GM12878 (cell line): ENCODE results near the gene PHKA1. TPM values are rescaled to one million over a fixed set of nuclear protein-coding genes. Genes with fewer than 3 reads are reported as not detected.

Source experiments
- ATAC-seq: fragments of 200-7000 bp; cut with Tn5 transposase; 3 replicates; pipeline ENCODE4 v1.9.1; 2020; ENCODE audit warnings: mild to moderate bottlenecking, moderate library complexity
- BruUV-seq: library from RNA; stranded (reverse); fragments of 400-500 nt; replicated peaks from 2 replicates; lab custom pipeline; 2021; lab: Mats Ljungman, UMichigan
- CTCF ChIA-PET: fragments of 300-600 bp; sonication (Branson Sonifier 250); formaldehyde crosslinking; extraction: SDS; loops from one replicate; lab custom pipeline; 2021; ENCODE audit warnings: inconsistent platforms; lab: Yijun Ruan, JAX
- POLR2A ChIA-PET: fragments of 350-600 bp; formaldehyde crosslinking; extraction: SDS; loops from one replicate; lab custom pipeline; 2021; ENCODE audit warnings: inconsistent platforms; lab: Charles Lee
- RAD21 ChIA-PET: fragments of 300-600 bp; sonication (Branson Sonifier 250); formaldehyde crosslinking; loops from one replicate; lab custom pipeline; 2023; ENCODE audit warnings: antibody characterized with exemption; ENCODE audit not compliant: unreplicated experiment; lab: Charles Lee
- SMC1A ChIA-PET: fragments of 300-600 bp; sonication (Branson Sonifier 250); formaldehyde crosslinking; loops from one replicate; lab custom pipeline; 2023; ENCODE audit not compliant: unreplicated experiment, uncharacterized antibody; lab: Charles Lee
- DNase-seq: peaks from one replicate; pipeline ENCODE4 v3.0.0-alpha.2; 2011; ENCODE audit warnings: low read depth, low spot score
- FAIRE-seq: peaks from 3 replicates; lab custom pipeline; 2011; peaks lifted over from hg19 to GRCh38; lab: Jason Lieb, UNC
- H2AFZ ChIP-seq: 2 replicates; pipeline ENCODE4 v1.6.0; 2011; ENCODE audit warnings: low read depth, low read length, control low read depth; ENCODE audit not compliant: control insufficient read depth
- H3K27ac ChIP-seq: 2 replicates; pipeline ENCODE4 v1.5.1; 2011; ENCODE audit warnings: control low read depth; ENCODE audit not compliant: control insufficient read depth, insufficient read depth
- H3K27me3 ChIP-seq, 2 experiments: replicated peaks in 1 of 2; 2 replicates each; pipeline versions ENCODE4 v1.6.0 to v1.6.1; 2011; ENCODE audit warnings: low read length in 1 of 2; ENCODE audit not compliant: control insufficient read depth in 2 of 2, insufficient read depth in 2 of 2
- H3K36me3 ChIP-seq, 2 experiments: 2 replicates each; pipeline ENCODE4 v1.5.1; 2011; ENCODE audit warnings: low read length in 1 of 2; ENCODE audit not compliant: control insufficient read depth in 2 of 2, insufficient read depth in 2 of 2
- H3K4me1 ChIP-seq: 2 replicates; pipeline ENCODE4 v1.6.1; 2011; ENCODE audit warnings: mild to moderate bottlenecking, low read length, moderate library complexity, mixed read lengths; ENCODE audit not compliant: control insufficient read depth, insufficient read depth
- H3K4me2 ChIP-seq: 2 replicates; pipeline ENCODE4 v1.6.0; 2011; ENCODE audit warnings: control low read depth; ENCODE audit not compliant: control insufficient read depth, insufficient read depth
- H3K4me3 ChIP-seq: fragments of 200-600 bp; sonication (generic); 2 replicates; pipeline ENCODE4 v1.5.1; 2016
- H3K79me2 ChIP-seq: 2 replicates; pipeline ENCODE4 v1.6.0; 2011; ENCODE audit warnings: low read length; ENCODE audit not compliant: control insufficient read depth, insufficient read depth
- H3K9ac ChIP-seq: 2 replicates; pipeline ENCODE4 v1.8.0; 2011; ENCODE audit warnings: low read length, control low read depth, mixed read lengths; ENCODE audit not compliant: control insufficient read depth, insufficient read depth
- H3K9me3 ChIP-seq: replicated peaks from 3 replicates; pipeline ENCODE4 v1.5.1; 2011; ENCODE audit warnings: mild to moderate bottlenecking, low read length; ENCODE audit not compliant: control insufficient read depth, insufficient read depth
- H4K20me1 ChIP-seq: 2 replicates; pipeline ENCODE4 v1.6.0; 2011; ENCODE audit not compliant: control insufficient read depth, insufficient read depth
- ATF2 ChIP-seq: IDR thresholded peaks from 2 replicates; pipeline ENCODE4 v1.6.1; 2012; ENCODE audit warnings: low read length, inconsistent platforms
- DPF2 ChIP-seq: fragments of 450-650 bp; IDR thresholded peaks from 2 replicates; pipeline ENCODE4 v1.6.1; 2017; ENCODE audit warnings: mild to moderate bottlenecking
- HDGF ChIP-seq: fragments of 450-650 bp; IDR thresholded peaks from 2 replicates; pipeline ENCODE4 v1.6.1; 2016; ENCODE audit warnings: antibody characterized with exemption
- KLF5 ChIP-seq: fragments of 450-650 bp; IDR thresholded peaks from 2 replicates; pipeline ENCODE4 v1.6.1; 2014; ENCODE audit warnings: mild to moderate bottlenecking; ENCODE audit not compliant: partially characterized antibody
- MXI1 ChIP-seq: fragments of 150-350 bp; IDR thresholded peaks from 2 replicates; pipeline ENCODE4 v1.6.1; 2011; ENCODE audit warnings: low read depth, mild to moderate bottlenecking, inconsistent platforms, low read length, improper control_type of control experiment
- PBX3 ChIP-seq: IDR thresholded peaks from 2 replicates; pipeline ENCODE4 v1.6.1; 2011; ENCODE audit warnings: mild to moderate bottlenecking, low read depth, low read length, moderate library complexity; ENCODE audit not compliant: insufficient replicate concordance
- SP1 ChIP-seq: IDR thresholded peaks from one replicate; pipeline ENCODE4 v1.6.1; 2011; ENCODE audit warnings: low read depth, low read length
- SREBF1 ChIP-seq: IDR thresholded peaks from 2 replicates; pipeline ENCODE4 v1.6.1; 2012; ENCODE audit warnings: mild to moderate bottlenecking, low read length
- WGBS: methylation state at CpG from one replicate; pipeline ENCODE4 v1.1.6; 2016; ENCODE audit warnings: low lambda C conversion rate; ENCODE audit not compliant: insufficient replicate concordance, insufficient coverage; ENCODE audit errors: missing lambda C conversion rate; 5-methylcytosine and 5-hydroxymethylcytosine counted together
- in situ Hi-C: fragments of 300-500 bp; cut with MboI; formaldehyde crosslinking; loops from 9 replicates; pipeline ENCODE4 v1.14.3; 2018; ENCODE audit warnings: mixed read lengths
- intact Hi-C: fragments of 100-400 bp; cut with micrococcal nuclease; formaldehyde crosslinking; loops from one replicate; pipeline ENCODE4 v1.14.2; 2022; ENCODE audit not compliant: unreplicated experiment
- polyA plus RNA-seq, 11 experiments: library from polyadenylated mRNA; depleted of rRNA in 4 of 11; unstranded in 6 of 11; stranded (reverse) in 5 of 11; fragments of >200 nt; fragmentation: Nextera tagmentation in 4 of 11; fragmentation: Illumina TruSeq in 1 of 11; extraction: Ambion mirVana in 4 of 11; extraction: Trizol in 1 of 11; gene quantifications; 1 replicate in 1 of 11; 2 replicates in 10 of 11; pipeline versions ENCODE4 v1.2.1 to v1.2.3, GENCODE V29; 2011 to 2016; ENCODE audit warnings: inconsistent platforms in 2 of 11, missing spikeins in 2 of 11, low read depth in 1 of 11
- total RNA-seq, 4 experiments: library from RNA; depleted of rRNA in 3 of 4; stranded (reverse); fragments of >200 nt in 3 of 4; fragmentation: Illumina TruSeq in 1 of 4; extraction: Trizol in 1 of 4; gene quantifications; 2 replicates each; pipeline versions ENCODE4 v1.2.1 to v1.2.3, GENCODE V29; 2013 to 2021

The PHKA1 gene
- total and polyA plus RNA-seq, 10 of the 15 experiments (the other 5 are each of a cell fraction or from before 2014, with no cell fraction given) = under 0.01 to 0.15 (median 0.05) TPM; not detected in 4

GRCh38 chrX:72621163-72621562 lies 92.9 kb downstream of the PHKA1 start:
- in situ Hi-C loops (loop anchor here (5.0 kb wide), 1 partner anchor 51 kb away; no protein-coding TSS in a partner anchor), intact Hi-C loops (no loop called here)
- no peaks in the 10 kb centered on the region for H3K9me3 ChIP-seq
- no peaks in the 10 kb centered on the region for H3K27me3 ChIP-seq
- ChIA-PET CTCF (interaction anchor here (0.6 kb wide), 1 partner anchor 12 kb away, joined by 3 read pairs; no protein-coding TSS in a partner anchor), POLR2A (no interaction called here), SMC1A (no interaction called here), RAD21 (no interaction called here)
- H3K4me3 ChIP-seq = no peak overlapping the region
- DNase-seq (no peak), ATAC-seq (no peak), FAIRE-seq (no peak)
- H3K4me2 ChIP-seq = no peak overlapping the region
- no peak overlapping the region for H2AFZ ChIP-seq
- no peak overlapping the region for H3K9ac ChIP-seq
- H3K36me3 ChIP-seq = no peaks in the 10 kb centered on the region
- BruUV-seq = no TSS peak
- H4K20me1 ChIP-seq = no peaks in the 10 kb centered on the region
- WGBS = 0% methylated on average over 1 of the region's 1 CpG
- no peaks in the 10 kb centered on the region for H3K4me1 ChIP-seq
- no peaks in the 10 kb centered on the region for H3K79me2 ChIP-seq
- TF ChIP-seq KLF5 (no peak), MXI1 (no peak), SP1 (no peak), HDGF (no peak), ATF2 (no peak), DPF2 (no peak), PBX3 (no peak), SREBF1 (no peak)
- no peak overlapping the region for H3K27ac ChIP-seq
